H9 (cell line): ENCODE measurements around the gene ABHD17C. TPM values are rescaled to one million over a fixed set of nuclear protein-coding genes. Genes with fewer than 3 reads are reported as not detected.

ENCODE experiments used
- DNase-seq: peaks from one replicate; pipeline ENCODE4 v3.0.0-alpha.2; 2017
- H2AFZ ChIP-seq: one replicate; pipeline ENCODE4 v1.6.1; 2013; ENCODE audit warnings: mild to moderate bottlenecking, low read length, control low read depth, moderate library complexity
- H2AK5ac ChIP-seq: 2 replicates; pipeline ENCODE4 v1.6.1; 2013; ENCODE audit warnings: low read length, control low read depth, mixed read lengths; ENCODE audit not compliant: insufficient read length
- H2BK120ac ChIP-seq: one replicate; pipeline ENCODE4 v1.6.1; 2013; ENCODE audit warnings: low read depth, mild to moderate bottlenecking, low read length, control low read depth, inconsistent platforms; ENCODE audit not compliant: poor library complexity, severe bottlenecking
- H2BK12ac ChIP-seq: 2 replicates; pipeline ENCODE4 v1.6.1; 2013; ENCODE audit warnings: low read length, control low read depth, mixed read lengths, low read depth; ENCODE audit not compliant: insufficient read length
- H2BK15ac ChIP-seq: 2 replicates; pipeline ENCODE4 v1.6.1; 2013; ENCODE audit warnings: low read depth, low read length, control low read depth
- H2BK20ac ChIP-seq: one replicate; pipeline ENCODE4 v1.6.1; 2013; ENCODE audit warnings: low read depth, mild to moderate bottlenecking, low read length, control low read depth, inconsistent platforms; ENCODE audit not compliant: poor library complexity, severe bottlenecking
- H2BK5ac ChIP-seq: 2 replicates; pipeline ENCODE4 v1.6.1; 2013; ENCODE audit warnings: low read length, control low read depth, mixed read lengths; ENCODE audit not compliant: insufficient read length
- H3K14ac ChIP-seq: 2 replicates; pipeline ENCODE4 v1.6.1; 2013; ENCODE audit warnings: low read length, control low read depth; ENCODE audit not compliant: insufficient read depth
- H3K18ac ChIP-seq: 2 replicates; pipeline ENCODE4 v1.6.1; 2013; ENCODE audit warnings: low read depth, mild to moderate bottlenecking, mixed read lengths, low read length, control low read depth; ENCODE audit not compliant: insufficient read length
- H3K23ac ChIP-seq: 2 replicates; pipeline ENCODE4 v1.6.1; 2013; ENCODE audit warnings: low read length, control low read depth, mixed read lengths, low read depth; ENCODE audit not compliant: insufficient read length
- H3K23me2 ChIP-seq: 2 replicates; pipeline ENCODE4 v1.6.1; 2013; ENCODE audit warnings: low read depth, mild to moderate bottlenecking, mixed read lengths, low read length, control low read depth; ENCODE audit not compliant: insufficient read length, poor library complexity, severe bottlenecking
- H3K27ac ChIP-seq: 2 replicates; pipeline ENCODE4 v1.5.1; 2013; ENCODE audit warnings: low read length, control low read depth, mixed read lengths, low read depth; ENCODE audit not compliant: insufficient read length
- H3K27me3 ChIP-seq: 2 replicates; pipeline ENCODE4 v1.6.1; 2013; ENCODE audit warnings: low read length, control low read depth, inconsistent platforms; ENCODE audit not compliant: insufficient read depth
- H3K4ac ChIP-seq: 2 replicates; pipeline ENCODE4 v1.6.1; 2013; ENCODE audit warnings: low read depth, mild to moderate bottlenecking, control low read depth, inconsistent platforms, low read length, moderate library complexity
- H3K4me1 ChIP-seq: 2 replicates; pipeline ENCODE4 v1.6.1; 2013; ENCODE audit warnings: low read length, control low read depth, inconsistent platforms; ENCODE audit not compliant: insufficient read depth
- H3K4me2 ChIP-seq: 2 replicates; pipeline ENCODE4 v1.6.1; 2013; ENCODE audit warnings: low read length, control low read depth, mixed read lengths; ENCODE audit not compliant: insufficient read length, insufficient read depth
- H3K56ac ChIP-seq: 2 replicates; pipeline ENCODE4 v1.6.1; 2013; ENCODE audit warnings: low read depth, mild to moderate bottlenecking, mixed read lengths, low read length, control low read depth; ENCODE audit not compliant: insufficient read length
- H3K79me1 ChIP-seq: 2 replicates; pipeline ENCODE4 v1.6.1; 2013; ENCODE audit warnings: low read depth, mild to moderate bottlenecking, moderate library complexity, low read length, control low read depth, inconsistent platforms; ENCODE audit not compliant: insufficient read depth, poor library complexity, severe bottlenecking
- H3K79me2 ChIP-seq: 2 replicates; pipeline ENCODE4 v1.6.1; 2013; ENCODE audit warnings: low read length, control low read depth, inconsistent platforms; ENCODE audit not compliant: insufficient read depth
- H3K9ac ChIP-seq: 2 replicates; pipeline ENCODE4 v1.6.1; 2013; ENCODE audit warnings: low read length, control low read depth, mixed read lengths; ENCODE audit not compliant: insufficient read length; ENCODE audit errors: extremely low read depth
- H3K9me3 ChIP-seq: one replicate; pipeline ENCODE4 v1.6.1; 2013; ENCODE audit warnings: low read depth, low read length, inconsistent platforms; ENCODE audit not compliant: control insufficient read depth
- H3T11ph ChIP-seq: one replicate; pipeline ENCODE4 v1.6.1; 2013; ENCODE audit warnings: mild to moderate bottlenecking, low read length, control low read depth, inconsistent platforms
- H4K20me1 ChIP-seq: one replicate; pipeline ENCODE4 v1.6.1; 2013; ENCODE audit not compliant: control insufficient read depth, insufficient read length, insufficient read depth
- H4K5ac ChIP-seq: 2 replicates; pipeline ENCODE4 v1.6.1; 2013; ENCODE audit warnings: low read depth, mild to moderate bottlenecking, mixed read lengths, low read length, control low read depth; ENCODE audit not compliant: insufficient read length
- H4K8ac ChIP-seq: replicated peaks from 2 replicates; pipeline ENCODE4 v1.6.1; 2013; ENCODE audit warnings: low read length, control low read depth, mixed read lengths, low read depth; ENCODE audit not compliant: insufficient read length
- H4K91ac ChIP-seq: 2 replicates; pipeline ENCODE4 v1.6.1; 2013; ENCODE audit warnings: low read depth, mild to moderate bottlenecking, moderate library complexity, mixed read lengths, low read length, control low read depth; ENCODE audit not compliant: insufficient read length
- H3K27ac Mint-ChIP-seq, 3 experiments: 2 replicates in 2 of 3; 3 replicates in 1 of 3; pipeline ENCODE4 v1.8.0; 2020 to 2021; ENCODE audit warnings: mixed read lengths in 3 of 3, mild to moderate bottlenecking in 1 of 3, moderate library complexity in 1 of 3
- H3K27me3 Mint-ChIP-seq: 2 replicates; pipeline ENCODE4 v1.8.0; 2021; ENCODE audit warnings: low read depth, mild to moderate bottlenecking, moderate library complexity, mixed read lengths
- H3K36me3 Mint-ChIP-seq, 3 experiments: 2 replicates in 2 of 3; 3 replicates in 1 of 3; pipeline ENCODE4 v1.8.0; 2020 to 2021; ENCODE audit warnings: low read depth in 3 of 3, mixed read lengths in 3 of 3; ENCODE audit not compliant: insufficient read depth in 1 of 3
- H3K4me1 Mint-ChIP-seq, 2 experiments: 2 replicates each; pipeline ENCODE4 v1.8.0; 2020; ENCODE audit warnings: mixed read lengths in 2 of 2
- H3K4me3 Mint-ChIP-seq, 2 experiments: 2 replicates in 1 of 2; 3 replicates in 1 of 2; pipeline ENCODE4 v1.8.0; 2020 to 2021; ENCODE audit warnings: mild to moderate bottlenecking in 2 of 2, mixed read lengths in 2 of 2, moderate library complexity in 1 of 2
- H3K9me3 Mint-ChIP-seq, 2 experiments: 2 replicates in 1 of 2; 3 replicates in 1 of 2; pipeline ENCODE4 v1.8.0; 2020; ENCODE audit warnings: mild to moderate bottlenecking in 2 of 2, mixed read lengths in 2 of 2, moderate library complexity in 1 of 2
- WGBS: extraction: QIAGEN DNeasy Blood & Tissue Kit; methylation state at CpG from one replicate; pipeline ENCODE4 v1.1.7; 2013; ENCODE audit warnings: missing lambda C conversion rate, low lambda C conversion rate, mixed read lengths; ENCODE audit not compliant: insufficient read length; ENCODE audit errors: extremely low coverage; 5-methylcytosine and 5-hydroxymethylcytosine counted together
- total RNA-seq: library from RNA; stranded (reverse); gene quantifications from 2 replicates; pipeline ENCODE4 v1.2.1, GENCODE V29; 2021
- TF ChIP-seq, protein P1 (sequence below): fragments of 200-600 bp; sonication (generic); conservative IDR thresholded peaks from 3 replicates; pipeline ENCODE4 v1.8.0; 2021; ENCODE audit warnings: antibody characterized with exemption, mild to moderate bottlenecking

Gene ABHD17C
- total RNA-seq, 1 experiment from 2014 or later: 21.5 TPM

GRCh38 chr15:80722811-80723210 lies 27.7 kb downstream of the ABHD17C start:
- H3K4ac ChIP-seq: no peak overlapping the region
- no peaks in the 10 kb centered on the region for H3K4me1 ChIP-seq
- Mint-ChIP-seq H3K4me1 (peaks cover 8 to 9% of the 10 kb centered on the region in 2 experiments), H3K27ac (no peak overlapping the region), H3K4me3 (no peak overlapping the region), H3K36me3 (peaks cover 22 to 31% (median 27%) of the 10 kb centered on the region in 3 experiments), H3K27me3 (no peaks in the 10 kb centered on the region), H3K9me3 (peaks cover 20 to 27% of the 10 kb centered on the region in 2 experiments)
- DNase-seq: no peak
- H3T11ph ChIP-seq: no peak overlapping the region
- H4K5ac ChIP-seq: no peak overlapping the region
- no peak overlapping the region for H3K18ac ChIP-seq
- H3K23ac ChIP-seq: no peak overlapping the region
- H2BK120ac ChIP-seq: no peak overlapping the region
- no peak overlapping the region for H4K91ac ChIP-seq
- H2BK20ac ChIP-seq: no peak overlapping the region
- no peak overlapping the region for H2BK12ac ChIP-seq
- H4K8ac ChIP-seq: no peak overlapping the region
- H3K23me2 ChIP-seq: no peaks in the 10 kb centered on the region
- no peaks in the 10 kb centered on the region for H3K79me2 ChIP-seq
- no peaks in the 10 kb centered on the region for H4K20me1 ChIP-seq
- TF ChIP-seq, protein P1, sequence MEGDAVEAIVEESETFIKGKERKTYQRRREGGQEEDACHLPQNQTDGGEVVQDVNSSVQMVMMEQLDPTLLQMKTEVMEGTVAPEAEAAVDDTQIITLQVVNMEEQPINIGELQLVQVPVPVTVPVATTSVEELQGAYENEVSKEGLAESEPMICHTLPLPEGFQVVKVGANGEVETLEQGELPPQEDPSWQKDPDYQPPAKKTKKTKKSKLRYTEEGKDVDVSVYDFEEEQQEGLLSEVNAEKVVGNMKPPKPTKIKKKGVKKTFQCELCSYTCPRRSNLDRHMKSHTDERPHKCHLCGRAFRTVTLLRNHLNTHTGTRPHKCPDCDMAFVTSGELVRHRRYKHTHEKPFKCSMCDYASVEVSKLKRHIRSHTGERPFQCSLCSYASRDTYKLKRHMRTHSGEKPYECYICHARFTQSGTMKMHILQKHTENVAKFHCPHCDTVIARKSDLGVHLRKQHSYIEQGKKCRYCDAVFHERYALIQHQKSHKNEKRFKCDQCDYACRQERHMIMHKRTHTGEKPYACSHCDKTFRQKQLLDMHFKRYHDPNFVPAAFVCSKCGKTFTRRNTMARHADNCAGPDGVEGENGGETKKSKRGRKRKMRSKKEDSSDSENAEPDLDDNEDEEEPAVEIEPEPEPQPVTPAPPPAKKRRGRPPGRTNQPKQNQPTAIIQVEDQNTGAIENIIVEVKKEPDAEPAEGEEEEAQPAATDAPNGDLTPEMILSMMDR: no peak
- H3K9ac ChIP-seq: no peak overlapping the region
- WGBS: no CpG with 5 or more reads among the region's 4 CpGs
- H2AK5ac ChIP-seq: no peak overlapping the region
- H2BK15ac ChIP-seq: no peak overlapping the region
- H3K79me1 ChIP-seq: no peaks in the 10 kb centered on the region
- H3K27me3 ChIP-seq: no peaks in the 10 kb centered on the region
- H2BK5ac ChIP-seq: no peak overlapping the region
- H3K56ac ChIP-seq: no peak overlapping the region
- H3K14ac ChIP-seq: no peak overlapping the region
- no peak overlapping the region for H2AFZ ChIP-seq
- H3K27ac ChIP-seq: no peak overlapping the region
- no peak overlapping the region for H3K4me2 ChIP-seq
- H3K9me3 ChIP-seq: peaks cover 7% of the 10 kb centered on the region
